ENCODE results near the gene SAMD14. TPM values are rescaled to one million over a fixed set of nuclear protein-coding genes. Genes with fewer than 3 reads are reported as not detected.

Gene SAMD14
- total RNA-seq, 1 experiment from 2014 or later = 3.4 TPM

- no TSS peak for BruUV-seq (replicated peaks)
- no peaks in the 10 kb centered on the region for H3K4me1 ChIP-seq
- no peaks in the 10 kb centered on the region for H3K36me3 ChIP-seq (ENCODE audit: control insufficient read depth, insufficient read depth, low read length)
- no peaks in the 10 kb centered on the region for H3K9me3 ChIP-seq
- Mint-ChIP-seq H3K9me3 (ENCODE audit: unreplicated experiment) (no peaks in the 10 kb centered on the region), H3K27me3 (ENCODE audit: insufficient read depth, unreplicated experiment) (no peaks in the 10 kb centered on the region), H3K4me3 (ENCODE audit: unreplicated experiment) (no peak overlapping the region), H3K4me1 (ENCODE audit: low read depth, unreplicated experiment) (no peaks in the 10 kb centered on the region), H3K36me3 (ENCODE audit: insufficient read depth, unreplicated experiment) (peaks cover 9% of the 10 kb centered on the region), H3K27ac (ENCODE audit: unreplicated experiment) (no peak overlapping the region)
- TF ChIP-seq CTCF (IDR thresholded peaks at IDR 0.05; ENCODE audit: insufficient read depth in 1 of 2, low read depth in 1 of 2, low read length in 1 of 2, severe bottlenecking in 1 of 2, unreplicated experiment in 1 of 2) = peak in 1 of 2 experiments; percentile 14
- POLR2A ChIA-PET = no interaction called here
- CTCF ChIA-PET = no interaction called here
- intact Hi-C loops (cut with micrococcal nuclease; ENCODE audit: unreplicated experiment) = no loop called here
- H3K27me3 ChIP-seq (replicated peaks; ENCODE audit: control insufficient read depth, insufficient read depth, low read length) = no peaks in the 10 kb centered on the region
- H3K4me3 ChIP-seq (ENCODE audit: low read depth, low read length) = no peak overlapping the region
- no peak for DNase-seq
These were observed 50.4 kb downstream of the SAMD14 start for GRCh38 chr17:50079334-50080095.

- H3K36me3 ChIP-seq (ENCODE audit: control insufficient read depth, insufficient read depth, low read length) = no peaks in the 10 kb centered on the region
- intact Hi-C loops (cut with micrococcal nuclease; ENCODE audit: unreplicated experiment) = no loop called here
These were observed 51.5 kb downstream of the SAMD14 start for GRCh38 chr17:50078430-50078829.

GRCh38 chr17:50076591-50077235 is 53.2 kb downstream of the SAMD14 start:
- BruUV-seq (replicated peaks) = no TSS peak
- Mint-ChIP-seq H3K4me1 (ENCODE audit: low read depth, unreplicated experiment) (no peaks in the 10 kb centered on the region), H3K9me3 (ENCODE audit: unreplicated experiment) (no peaks in the 10 kb centered on the region), H3K27me3 (ENCODE audit: insufficient read depth, unreplicated experiment) (no peaks in the 10 kb centered on the region), H3K36me3 (ENCODE audit: insufficient read depth, unreplicated experiment) (peaks cover 9% of the 10 kb centered on the region), H3K4me3 (ENCODE audit: unreplicated experiment) (no peak overlapping the region), H3K27ac (ENCODE audit: unreplicated experiment) (no peak overlapping the region)
- intact Hi-C loops (cut with micrococcal nuclease; ENCODE audit: unreplicated experiment) = no loop called here
- Histone ChIP-seq H3K36me3 (ENCODE audit: control insufficient read depth, insufficient read depth, low read length) (no peaks in the 10 kb centered on the region), H3K27me3 (replicated peaks; ENCODE audit: control insufficient read depth, insufficient read depth, low read length) (no peaks in the 10 kb centered on the region), H3K9me3 (no peaks in the 10 kb centered on the region), H3K4me1 (no peaks in the 10 kb centered on the region), H3K4me3 (ENCODE audit: low read depth, low read length) (no peak overlapping the region)
- TF ChIP-seq CTCF (IDR thresholded peaks at IDR 0.05; ENCODE audit: insufficient read depth in 1 of 2, low read depth in 1 of 2, low read length in 1 of 2, severe bottlenecking in 1 of 2, unreplicated experiment in 1 of 2) = no peak
- ChIA-PET CTCF (no interaction called here), POLR2A (no interaction called here)
- no peak for DNase-seq

More at GRCh38 chr17:50078430-50078829, 51.5 kb downstream of the SAMD14 start:
- no peak overlapping the region for H3K27ac Mint-ChIP-seq (ENCODE audit: unreplicated experiment)
- Histone ChIP-seq H3K27me3 (replicated peaks; ENCODE audit: control insufficient read depth, insufficient read depth, low read length) (no peaks in the 10 kb centered on the region), H3K9me3 (no peaks in the 10 kb centered on the region), H3K4me3 (ENCODE audit: low read depth, low read length) (no peak overlapping the region), H3K4me1 (no peaks in the 10 kb centered on the region)
- CTCF ChIA-PET = no interaction called here
- POLR2A ChIA-PET = no interaction called here
- H3K4me3 Mint-ChIP-seq (ENCODE audit: unreplicated experiment) = no peak overlapping the region
- DNase-seq = no peak
- H3K9me3 Mint-ChIP-seq (ENCODE audit: unreplicated experiment) = no peaks in the 10 kb centered on the region
- TF ChIP-seq CTCF (IDR thresholded peaks at IDR 0.05; ENCODE audit: insufficient read depth in 1 of 2, low read depth in 1 of 2, low read length in 1 of 2, severe bottlenecking in 1 of 2, unreplicated experiment in 1 of 2) = no peak
- peaks cover 9% of the 10 kb centered on the region for H3K36me3 Mint-ChIP-seq (ENCODE audit: insufficient read depth, unreplicated experiment)
- no peaks in the 10 kb centered on the region for H3K27me3 Mint-ChIP-seq (ENCODE audit: insufficient read depth, unreplicated experiment)
- no TSS peak for BruUV-seq (replicated peaks)
- H3K4me1 Mint-ChIP-seq (ENCODE audit: low read depth, unreplicated experiment) = no peaks in the 10 kb centered on the region

Measured in Caco-2 (cell line).